ENCODE results near the gene AGR3. TPM values are rescaled to one million over a fixed set of nuclear protein-coding genes. Genes with fewer than 3 reads are reported as not detected.

Gene AGR3
- total RNA-seq, 1 experiment from 2014 or later: not detected

GRCh38 chr7:16851829-16852228 lies 30.0 kb downstream of the AGR3 start:
- intact Hi-C loops (cut with micrococcal nuclease): no loop called here
- H3K4me3 Mint-ChIP-seq (ENCODE audit: unreplicated experiment): no peak overlapping the region
- no peaks in the 10 kb centered on the region for H3K9me3 Mint-ChIP-seq (ENCODE audit: unreplicated experiment)
- no peak for TF ChIP-seq CTCF (IDR thresholded peaks at IDR 0.05; ENCODE audit: unreplicated experiment)
- ChIA-PET CTCF (no interaction called here), POLR2A (interaction anchor here (0.6 kb wide), 1 partner anchor 1114 kb away, joined by 3 read pairs; no protein-coding TSS in a partner anchor)
- no peaks in the 10 kb centered on the region for H3K27me3 Mint-ChIP-seq (ENCODE audit: insufficient read depth, unreplicated experiment)
- H3K27ac Mint-ChIP-seq (ENCODE audit: low read depth, unreplicated experiment): no peak overlapping the region
- no peaks in the 10 kb centered on the region for H3K36me3 Mint-ChIP-seq (ENCODE audit: insufficient read depth, unreplicated experiment)
- no TSS peak for BruUV-seq (replicated peaks)
- H3K4me1 Mint-ChIP-seq (ENCODE audit: insufficient read depth, unreplicated experiment): peaks cover 2% of the 10 kb centered on the region
- DNase-seq (ENCODE audit: unreplicated experiment): no peak

DNA sequence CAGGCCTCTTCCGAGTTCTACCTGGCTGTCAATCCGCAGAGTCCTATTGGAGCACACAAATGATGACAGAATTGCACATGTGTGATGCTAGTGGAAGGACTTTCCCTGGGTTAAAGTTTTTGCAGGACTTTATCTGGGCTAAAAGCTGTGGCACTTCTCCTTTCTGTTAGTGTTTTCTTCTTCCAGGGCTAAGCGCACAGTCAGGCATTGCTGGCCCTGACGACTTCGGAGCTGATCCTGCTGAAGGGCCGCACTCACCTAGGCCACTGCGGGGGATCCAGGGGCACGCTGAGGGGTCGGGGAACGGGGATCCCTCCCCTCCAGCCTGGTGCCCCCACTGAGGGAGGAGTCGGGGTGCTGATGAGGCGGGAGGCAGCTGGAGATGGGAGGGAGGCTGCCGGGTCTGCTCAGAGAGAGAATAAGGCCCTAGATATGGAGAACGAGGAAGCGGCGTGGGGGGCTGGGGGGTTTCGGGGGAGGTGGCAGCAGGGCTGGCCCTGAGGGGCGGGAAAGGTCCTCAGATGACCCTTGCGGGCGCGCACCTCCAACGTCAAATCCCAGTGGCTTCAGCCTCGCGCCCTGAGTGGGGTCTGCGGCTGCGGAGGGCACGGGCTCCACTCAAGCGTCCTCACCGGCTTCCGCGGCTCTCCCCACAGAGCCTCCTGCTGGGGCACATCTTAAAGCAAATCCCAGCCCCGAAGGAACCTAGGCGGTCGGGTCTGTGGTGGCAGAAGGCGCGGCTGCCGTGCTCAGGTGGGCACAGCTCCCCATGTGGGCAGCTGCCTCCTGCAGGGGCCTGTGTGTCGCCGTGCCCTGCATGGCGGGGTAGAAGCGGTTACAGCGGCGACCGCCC lies 30.9 kb downstream of the AGR3 start:
- no peak for DNase-seq (ENCODE audit: unreplicated experiment)
- H3K36me3 Mint-ChIP-seq (ENCODE audit: insufficient read depth, unreplicated experiment): no peaks in the 10 kb centered on the region
- H3K4me1 Mint-ChIP-seq (ENCODE audit: insufficient read depth, unreplicated experiment): peaks cover 10% of the 10 kb centered on the region
- intact Hi-C loops (cut with micrococcal nuclease): no loop called here
- H3K9me3 Mint-ChIP-seq (ENCODE audit: unreplicated experiment): no peaks in the 10 kb centered on the region
- no peak overlapping the region for H3K27ac Mint-ChIP-seq (ENCODE audit: low read depth, unreplicated experiment)
- no peaks in the 10 kb centered on the region for H3K27me3 Mint-ChIP-seq (ENCODE audit: insufficient read depth, unreplicated experiment)
- no peak overlapping the region for H3K4me3 Mint-ChIP-seq (ENCODE audit: unreplicated experiment)
- ChIA-PET CTCF (no interaction called here), POLR2A (no interaction called here)
- no TSS peak for BruUV-seq (replicated peaks)
- no peak for TF ChIP-seq CTCF (IDR thresholded peaks at IDR 0.05; ENCODE audit: unreplicated experiment)

- Mint-ChIP-seq H3K27me3 (ENCODE audit: insufficient read depth, unreplicated experiment) (no peaks in the 10 kb centered on the region), H3K4me3 (ENCODE audit: unreplicated experiment) (no peak overlapping the region), H3K4me1 (ENCODE audit: insufficient read depth, unreplicated experiment) (peaks cover 10% of the 10 kb centered on the region), H3K36me3 (ENCODE audit: insufficient read depth, unreplicated experiment) (peaks cover 6% of the 10 kb centered on the region), H3K9me3 (ENCODE audit: unreplicated experiment) (no peaks in the 10 kb centered on the region), H3K27ac (ENCODE audit: low read depth, unreplicated experiment) (no peak overlapping the region)
- CTCF ChIA-PET: interaction anchor here (1.0 kb wide), 1 partner anchor 154 kb away, joined by 4 read pairs; no protein-coding TSS in a partner anchor
- BruUV-seq (replicated peaks): no TSS peak
- DNase-seq (ENCODE audit: unreplicated experiment): no peak
- TF ChIP-seq CTCF (IDR thresholded peaks at IDR 0.05; ENCODE audit: unreplicated experiment): no peak
- POLR2A ChIA-PET: interaction anchor here (1.3 kb wide), 1 partner anchor 11 kb away, joined by 3 read pairs; no protein-coding TSS in a partner anchor
- intact Hi-C loops (cut with micrococcal nuclease): no loop called here
Measured at GRCh38 chr7:16849296-16850148, 32.3 kb downstream of the AGR3 start.

DNA sequence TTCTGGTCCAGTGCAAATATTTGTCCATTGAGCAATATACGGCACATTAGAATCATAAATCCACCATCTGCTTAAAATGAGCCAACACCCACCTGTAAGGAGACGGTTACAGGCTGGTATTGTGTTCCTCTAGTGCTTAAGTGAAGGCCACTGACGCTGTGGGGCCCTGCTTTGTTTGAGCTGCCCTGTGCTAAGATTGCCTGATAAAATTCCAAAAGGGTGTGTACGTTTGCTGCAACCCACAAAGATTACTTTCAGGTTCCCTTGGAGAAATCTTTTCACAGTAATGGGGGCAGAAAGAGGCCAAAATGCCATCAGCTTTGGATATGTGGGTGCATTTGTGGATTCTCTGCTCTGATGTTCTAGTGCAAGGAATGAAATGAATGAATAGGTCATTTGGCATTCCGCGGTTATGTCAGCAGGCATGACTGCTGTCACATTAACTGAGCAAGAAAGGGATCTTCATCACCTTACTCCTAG lies 34.4 kb downstream of the AGR3 start:
- intact Hi-C loops (cut with micrococcal nuclease): no loop called here
- H3K4me3 Mint-ChIP-seq (ENCODE audit: unreplicated experiment): no peak overlapping the region
- TF ChIP-seq CTCF (IDR thresholded peaks at IDR 0.05; ENCODE audit: unreplicated experiment): no peak
- peaks cover 6% of the 10 kb centered on the region for H3K36me3 Mint-ChIP-seq (ENCODE audit: insufficient read depth, unreplicated experiment)
- no TSS peak for BruUV-seq (replicated peaks)
- H3K27me3 Mint-ChIP-seq (ENCODE audit: insufficient read depth, unreplicated experiment): no peaks in the 10 kb centered on the region
- ChIA-PET CTCF (interaction anchor here (0.9 to 1.6 kb wide), 3 partner anchors 30 to 46 kb away, joined by 3 to 7 read pairs (median 3); no protein-coding TSS in a partner anchor), POLR2A (interaction anchor here (1.1 kb wide), 1 partner anchor 16 kb away, joined by 3 read pairs; no protein-coding TSS in a partner anchor)
- no peak overlapping the region for H3K27ac Mint-ChIP-seq (ENCODE audit: low read depth, unreplicated experiment)
- peak; percentile 16 for DNase-seq (ENCODE audit: unreplicated experiment)
- H3K4me1 Mint-ChIP-seq (ENCODE audit: insufficient read depth, unreplicated experiment): peaks cover 10% of the 10 kb centered on the region
- no peaks in the 10 kb centered on the region for H3K9me3 Mint-ChIP-seq (ENCODE audit: unreplicated experiment)

Measured in MCF 10A (cell line).